ENCODE results near the gene PVR. TPM values are rescaled to one million over a fixed set of nuclear protein-coding genes. Genes with fewer than 3 reads are reported as not detected.

Gene PVR
- total and polyA plus RNA-seq, 2 of the 4 experiments (the other 2 are of a cell fraction) = 106 to 122 TPM

GRCh38 chr19:44671400-44671799, 27.7 kb downstream of the PVR start, which contains the start of gene CEACAM19:
TSS of gene CEACAM19 (plus strand) at chr19:44671482. CDS start at chr19:44671932, 450 bp downstream.
- Histone ChIP-seq H4K91ac (ENCODE audit: insufficient read depth, low read depth, low read length) (no peak within 1 kb of the TSS), H3K27ac (ENCODE audit: insufficient read depth, low read length) (no peak within 1 kb of the TSS), H2AK5ac (ENCODE audit: low read depth, low read length) (no peak within 1 kb of the TSS), H3K18ac (ENCODE audit: low read depth, low read length) (no peak within 1 kb of the TSS), H3K79me1 (ENCODE audit: low read depth in 1 of 2, low read length in 2 of 2) (no peaks in the 10 kb centered on the region; a peak in 1 of 4 replicates), H4K20me1 (ENCODE audit: insufficient read depth, low read length) (no peaks in the 10 kb centered on the region), H3K4me3 (ENCODE audit: insufficient read depth, low read depth, low read length) (no peak within 1 kb of the TSS), H4K8ac (ENCODE audit: low read depth in 2 of 2, low read length in 2 of 2) (no peak within 1 kb of the TSS), H2BK20ac (ENCODE audit: low read depth, low read length) (no peak within 1 kb of the TSS), H3K4me2 (ENCODE audit: low read depth, low read length) (no peak within 1 kb of the TSS), H3K23ac (ENCODE audit: low read depth, low read length) (no peak within 1 kb of the TSS), H3K9ac (ENCODE audit: low read depth, low read length) (no peak within 1 kb of the TSS), H3K14ac (replicated peaks; ENCODE audit: low read depth, low read length) (no peak within 1 kb of the TSS), H2BK15ac (ENCODE audit: low read depth, low read length) (no peak within 1 kb of the TSS), H2AK9ac (replicated peaks; ENCODE audit: low read depth, low read length, poor library complexity) (no peak within 1 kb of the TSS), H3K9me1 (ENCODE audit: insufficient read depth, low read length) (peaks cover 11% of the 10 kb centered on the region), H3K36me3 (ENCODE audit: control insufficient read depth, insufficient read depth, low read length) (peaks cover 7% of the 10 kb centered on the region; the same call in 1 of the 2 replicates), H2BK120ac (ENCODE audit: low read depth, low read length) (no peak within 1 kb of the TSS), H3K56ac (ENCODE audit: extremely low read depth, insufficient read depth, low read length) (no peak within 1 kb of the TSS), H2AFZ (replicated peaks; ENCODE audit: low read length, poor library complexity) (no peak within 1 kb of the TSS), H2BK5ac (ENCODE audit: low read depth, low read length, poor library complexity, severe bottlenecking) (no peak within 1 kb of the TSS), H3K27me3 (ENCODE audit: control insufficient read depth, insufficient read depth, low read length) (no peaks in the 10 kb centered on the region), H4K5ac (ENCODE audit: low read depth, low read length) (no peak within 1 kb of the TSS), H3K4me1 (ENCODE audit: control insufficient read depth, insufficient read depth, low read length) (no peaks in the 10 kb centered on the region), H3K9me3 (ENCODE audit: control insufficient read depth, insufficient read depth, low read length) (no peaks in the 10 kb centered on the region), H3K4ac (ENCODE audit: low read depth, low read length) (no peak within 1 kb of the TSS)
- no CpG with 5 or more reads among the region's 2 CpGs for WGBS, 2 experiments (ENCODE audit: extremely low coverage in 2 of 2, insufficient read length in 1 of 2)
- DNase-seq (no peak), ATAC-seq (ENCODE audit: low read depth) (no peak)
- in situ Hi-C loops (cut with MboI; ENCODE audit: low sequenced_read_pairs) = no loop called here
- dilution Hi-C loops (cut with HindIII; ENCODE audit: low sequenced_read_pairs, unreplicated experiment) = no loop called here
- TF ChIP-seq USF2 (IDR thresholded peaks at IDR 0.05; ENCODE audit: low read depth, low read length) = no peak
- no peak for TF ChIP-seq SMC3 (IDR thresholded peaks at IDR 0.05; ENCODE audit: low read depth, low read length)
- no peak for TF ChIP-seq CTCF (conservative IDR thresholded peaks at IDR 0.05; ENCODE audit: low read depth, low read length)
- TF ChIP-seq CHD1 (IDR thresholded peaks at IDR 0.05; ENCODE audit: low read depth, low read length) = no peak
- TF ChIP-seq CEBPB (IDR thresholded peaks at IDR 0.05; ENCODE audit: low read depth, low read length) = no peak
- no peak for TF ChIP-seq RFX5 (IDR thresholded peaks at IDR 0.05; ENCODE audit: low read depth, low read length)
- no peak for TF ChIP-seq NFE2L2 (IDR thresholded peaks at IDR 0.05; ENCODE audit: low read depth, low read length)
- TF ChIP-seq FOS (IDR thresholded peaks at IDR 0.05; ENCODE audit: low read depth, low read length) = no peak
- TF ChIP-seq RAD21 (IDR thresholded peaks at IDR 0.05; ENCODE audit: low read length) = no peak
- no peak for TF ChIP-seq MAFK (IDR thresholded peaks at IDR 0.05; ENCODE audit: low read depth, low read length)
- no peak for TF ChIP-seq BHLHE40 (IDR thresholded peaks at IDR 0.05; ENCODE audit: low read depth, low read length)
- no peak for TF ChIP-seq ELK1 (IDR thresholded peaks at IDR 0.05; ENCODE audit: borderline replicate concordance, low read depth, low read length)
- no peak for TF ChIP-seq POLR2A (IDR thresholded peaks at IDR 0.05; ENCODE audit: low read depth, low read length)
- no peak for TF ChIP-seq MXI1 (IDR thresholded peaks at IDR 0.05; ENCODE audit: borderline replicate concordance, low read depth, low read length)
- TF ChIP-seq RCOR1 (IDR thresholded peaks at IDR 0.05; ENCODE audit: insufficient replicate concordance, low read length) = no peak
- BruUV-seq (replicated peaks) = no TSS peak
- ChIA-PET POLR2A (ENCODE audit: unreplicated experiment) (no interaction called here), CTCF (no interaction called here)
- intact Hi-C loops (cut with micrococcal nuclease) = no loop called here
